Measurements from ENCODE around the gene BMX. TPM values are rescaled to one million over a fixed set of nuclear protein-coding genes. Genes with fewer than 3 reads are reported as not detected.

The BMX gene
- total and polyA plus RNA-seq, 3 donors from 2014 or later, result 0.12 to 1.2 (median 0.55) TPM

GRCh38 chrX:15498741-15499140 is 1.9 kb upstream of the BMX start:
- Histone ChIP-seq H3K27ac (no peak overlapping the region), H3K4me3 (no peak overlapping the region), H3K4me1 (no peaks in the 10 kb centered on the region), H3K27me3 (no peaks in the 10 kb centered on the region), H3K36me3 (ENCODE audit: low read depth, missing control alignments) (no peaks in the 10 kb centered on the region), H3K9me3 (no peaks in the 10 kb centered on the region)
- no peak for TF ChIP-seq CTCF (IDR thresholded peaks at IDR 0.05)
- no peak for TF ChIP-seq POLR2A (IDR thresholded peaks at IDR 0.05)
- no peak for DNase-seq
- intact Hi-C loops (cut with DNase I; ENCODE audit: low total_unique reads), result no loop called here
- WGBS, 2 donors, result 84 to 87% methylated on average over 2 of the region's 2 CpGs

- Histone ChIP-seq H3K27me3 (no peaks in the 10 kb centered on the region), H3K27ac (no peak overlapping the region), H3K36me3 (ENCODE audit: low read depth, missing control alignments) (no peaks in the 10 kb centered on the region), H3K9me3 (no peaks in the 10 kb centered on the region), H3K4me3 (no peak overlapping the region), H3K4me1 (no peaks in the 10 kb centered on the region)
- TF ChIP-seq CTCF (IDR thresholded peaks at IDR 0.05) (no peak), POLR2A (IDR thresholded peaks at IDR 0.05) (no peak)
- no peak for DNase-seq
- 80 to 84% methylated on average over 3 of the region's 3 CpGs for WGBS, 2 donors
- intact Hi-C loops (cut with DNase I; ENCODE audit: low total_unique reads), result no loop called here
Observed at GRCh38 chrX:15499976-15500375, 631 bp upstream of the BMX start.

- no peaks in the 10 kb centered on the region for H3K9me3 ChIP-seq
- no peak overlapping the region for H3K4me3 ChIP-seq
- H3K27me3 ChIP-seq, result no peaks in the 10 kb centered on the region
- no peak overlapping the region for H3K27ac ChIP-seq
- intact Hi-C loops (cut with DNase I; ENCODE audit: low total_unique reads), result no loop called here
- TF ChIP-seq POLR2A (IDR thresholded peaks at IDR 0.05) (no peak), CTCF (IDR thresholded peaks at IDR 0.05) (no peak)
- no peak for DNase-seq
- no peaks in the 10 kb centered on the region for H3K4me1 ChIP-seq
- WGBS, 2 donors, result 89 to 92% methylated on average over 6 to 9 of the region's 9 CpGs
- H3K36me3 ChIP-seq (ENCODE audit: low read depth, missing control alignments), result no peaks in the 10 kb centered on the region
Observed at GRCh38 chrX:15501506-15501905, 899 bp downstream of the BMX start.

- no peaks in the 10 kb centered on the region for H3K36me3 ChIP-seq (ENCODE audit: low read depth, missing control alignments)
- no peak for TF ChIP-seq CTCF (IDR thresholded peaks at IDR 0.05)
- TF ChIP-seq POLR2A (IDR thresholded peaks at IDR 0.05), result no peak
- 91 to 95% methylated on average over 1 of the region's 1 CpG for WGBS, 2 donors
Observed at GRCh38 chrX:15504661-15505060, 4.1 kb downstream of the BMX start.

DNA sequence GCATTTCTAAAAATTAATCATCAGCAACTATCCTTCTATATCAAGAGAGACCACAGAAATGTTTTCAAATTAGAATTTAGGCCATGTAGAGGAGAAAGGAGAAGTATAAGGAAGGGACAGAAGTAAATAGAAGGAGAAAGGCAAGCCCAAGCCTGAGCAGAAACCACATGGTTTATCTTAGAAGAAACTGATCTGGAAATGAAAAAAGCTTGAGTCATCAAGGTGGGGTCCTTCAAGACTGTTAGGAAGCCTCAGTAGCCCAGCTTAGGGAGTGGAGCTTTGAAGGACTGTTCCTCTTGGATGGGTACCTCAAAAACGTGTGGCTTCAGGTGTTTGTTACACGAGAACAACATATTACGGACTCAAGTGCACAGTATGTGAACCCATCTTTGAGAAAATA is 4.5 kb downstream of the BMX start:
- no peak for TF ChIP-seq CTCF (IDR thresholded peaks at IDR 0.05)
- TF ChIP-seq POLR2A (IDR thresholded peaks at IDR 0.05), result no peak
- Histone ChIP-seq H3K27ac (no peak overlapping the region), H3K36me3 (ENCODE audit: low read depth, missing control alignments) (no peaks in the 10 kb centered on the region), H3K4me1 (no peaks in the 10 kb centered on the region), H3K27me3 (no peaks in the 10 kb centered on the region), H3K4me3 (no peak overlapping the region), H3K9me3 (no peaks in the 10 kb centered on the region)
- DNase-seq, result no peak
- WGBS, 2 donors, result 85 to 92% methylated on average over 3 of the region's 3 CpGs
- intact Hi-C loops (cut with DNase I; ENCODE audit: low total_unique reads), result no loop called here

More at GRCh38 chrX:15504661-15505060, 4.1 kb downstream of the BMX start:
- intact Hi-C loops (cut with DNase I; ENCODE audit: low total_unique reads), result no loop called here
- H3K4me3 ChIP-seq, result no peak overlapping the region
- no peaks in the 10 kb centered on the region for H3K4me1 ChIP-seq
- H3K9me3 ChIP-seq, result no peaks in the 10 kb centered on the region
- no peaks in the 10 kb centered on the region for H3K27me3 ChIP-seq
- DNase-seq, result no peak
- no peak overlapping the region for H3K27ac ChIP-seq
